22Rv1 (cell line): ENCODE measurements around the gene PHRF1.

ENCODE experiments used
- H3K27ac ChIP-seq: fragments of 450-650 bp; 2 replicates; pipeline ENCODE4 v1.5.1; 2017
- CTCF ChIP-seq: fragments of 450-650 bp; IDR thresholded peaks from 2 replicates; pipeline ENCODE4 v1.5.1; 2017; ENCODE audit warnings: mild to moderate bottlenecking
- ZFX ChIP-seq: fragments of 450-650 bp; IDR thresholded peaks from 2 replicates; pipeline ENCODE4 v1.6.1; 2017; ENCODE audit warnings: antibody characterized with exemption, borderline replicate concordance

The PHRF1 gene

GRCh38 chr11:561148-562003 is 14.9 kb upstream of the PHRF1 start:
- TF ChIP-seq CTCF (no peak), ZFX (no peak)
- peak overlapping the region; percentile 98 for H3K27ac ChIP-seq

- TF ChIP-seq ZFX (no peak), CTCF (no peak)
- H3K27ac ChIP-seq: peak overlapping the region; percentile 98
Observed at GRCh38 chr11:562046-562645, 14.1 kb upstream of the PHRF1 start.

- H3K27ac ChIP-seq: peak overlapping the region; percentile 98
- no peak for TF ChIP-seq ZFX
- TF ChIP-seq CTCF: no peak
Observed at GRCh38 chr11:563066-563811, 13.0 kb upstream of the PHRF1 start.

- TF ChIP-seq ZFX (no peak), CTCF (no peak)
- peak overlapping the region; percentile 98 for H3K27ac ChIP-seq
Observed at GRCh38 chr11:563812-564578, 12.3 kb upstream of the PHRF1 start.

GRCh38 chr11:565921-566509 is 10.3 kb upstream of the PHRF1 start:
- peak overlapping the region; percentile 98 for H3K27ac ChIP-seq
- TF ChIP-seq ZFX (no peak), CTCF (0 out of 2 replicates have a peak, but pooled peaks have one; percentile 23)

- TF ChIP-seq CTCF (no peak), ZFX (no peak)
- peak overlapping the region; percentile 98 for H3K27ac ChIP-seq
Observed at GRCh38 chr11:567011-567628, 9.2 kb upstream of the PHRF1 start.
